GM21526 (cell line): ENCODE data around the gene TUBGCP5.
"Not testable (repeated sequence)": the region's sequence is repeated elsewhere in the genome, so short reads cannot be mapped to it uniquely, and the experiment has no call there.

Source experiments
- ATAC-seq: cut with Tn5 transposase; IDR thresholded peaks from one replicate; pipeline ENCODE4 v1.9.1; 2021; ENCODE audit warnings: moderate library complexity; ENCODE audit not compliant: unreplicated experiment, low FRiP score

Gene TUBGCP5

GRCh38 chr15:23039143-23039916, at the start of gene TUBGCP5:
TSS of gene TUBGCP5 (minus strand) at chr15:23039569. CDS start at chr15:23039543, 26 bp downstream.
- ATAC-seq = peak; percentile 94

DNA sequence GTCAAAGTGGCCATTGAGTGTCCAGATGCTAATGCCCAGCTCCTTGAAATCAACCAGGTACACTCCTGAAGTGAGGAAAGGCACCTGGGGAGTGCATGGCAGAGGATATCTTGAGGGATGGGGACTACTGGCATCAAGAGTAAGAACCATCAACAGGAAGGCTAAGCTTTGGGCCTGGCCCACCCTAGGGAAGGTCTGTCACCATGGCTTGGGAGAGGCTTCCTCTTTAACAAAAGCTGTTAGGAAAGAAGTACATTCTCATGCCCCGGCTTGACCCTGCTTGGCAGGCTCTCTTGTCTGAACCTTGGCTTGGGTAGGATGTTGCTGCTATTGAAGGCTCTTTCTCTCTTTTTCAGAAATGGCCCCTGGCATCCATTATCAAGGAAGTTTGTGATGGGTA, 43.7 kb upstream of the TUBGCP5 start:
- no peak for ATAC-seq

DNA sequence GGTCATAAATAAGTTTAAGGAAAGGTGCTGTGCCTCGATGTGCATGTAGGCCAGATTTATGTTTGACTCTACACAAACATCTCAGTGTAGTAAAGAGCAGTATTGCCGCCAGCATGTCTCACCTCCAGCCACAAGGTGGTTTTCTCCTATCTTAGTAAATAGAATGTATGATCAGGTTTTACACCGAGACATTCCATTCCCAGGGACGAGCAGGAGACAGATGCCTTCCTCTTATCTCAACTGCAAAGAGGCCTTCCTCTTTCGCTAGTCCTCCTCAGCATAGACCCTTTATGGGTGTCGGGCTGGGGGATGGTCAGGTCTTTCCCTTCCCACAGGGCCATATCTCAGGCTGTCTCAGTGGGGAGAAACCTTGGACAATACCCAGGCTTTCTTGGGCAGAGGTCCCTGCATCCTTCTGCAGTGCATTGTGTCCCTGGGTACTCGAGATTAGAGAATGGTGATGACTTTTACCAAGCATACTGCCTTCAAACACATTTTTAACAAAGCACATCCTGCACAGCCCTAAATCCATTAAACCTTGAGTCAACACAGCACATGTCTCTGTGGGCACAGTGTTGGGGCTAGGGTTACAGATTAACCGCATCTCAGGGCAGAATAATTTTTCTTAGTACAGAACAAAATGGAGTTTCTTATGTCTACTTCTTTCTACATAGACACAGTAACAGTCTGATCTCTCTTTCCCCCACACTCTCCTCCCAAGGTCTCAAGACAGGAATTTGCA, 42.8 kb upstream of the TUBGCP5 start:
- not testable (repeated sequence) for ATAC-seq

DNA sequence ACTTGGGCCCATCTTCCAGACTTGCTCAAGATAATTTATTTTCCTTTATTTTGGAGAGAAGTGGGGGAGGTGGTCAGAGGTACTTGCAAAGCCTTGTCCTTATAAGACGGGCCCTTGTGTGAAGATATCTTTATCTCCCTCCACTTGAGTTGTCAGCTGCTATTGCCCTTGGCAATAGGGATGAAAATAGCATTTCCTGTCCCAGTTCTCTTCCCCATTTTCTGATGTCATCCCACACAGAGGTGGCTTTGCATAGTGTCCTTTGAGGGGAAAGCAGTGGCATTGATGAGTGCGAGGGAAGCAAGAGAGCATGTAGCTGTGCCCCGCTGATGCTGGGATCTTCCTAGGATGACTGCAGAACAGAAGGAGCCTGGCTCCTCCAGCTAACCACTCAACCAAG, 41.9 kb upstream of the TUBGCP5 start:
- ATAC-seq = no peak

DNA sequence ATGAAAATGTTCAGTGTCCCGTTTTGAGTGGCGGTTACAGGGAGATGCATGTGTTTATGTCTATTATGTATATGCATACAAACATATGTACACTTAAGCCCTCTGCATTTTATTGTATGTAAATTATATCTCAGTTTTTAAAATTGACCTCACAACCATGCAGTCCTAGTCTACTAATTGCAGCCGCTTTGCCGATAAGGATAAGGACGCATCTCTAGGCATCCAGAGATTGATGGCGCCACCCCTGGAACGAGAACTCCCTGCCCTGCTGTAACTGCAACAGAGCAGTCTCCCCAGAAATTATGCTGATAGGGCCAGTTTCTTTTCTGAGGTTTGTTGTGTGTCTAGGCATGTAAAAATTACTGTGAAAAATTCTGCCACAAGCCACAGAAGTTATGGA, 40.4 kb upstream of the TUBGCP5 start:
- ATAC-seq = no peak

- ATAC-seq = no peak
Observed at GRCh38 chr15:23075927-23076326, 36.6 kb upstream of the TUBGCP5 start.

GRCh38 chr15:23074684-23075083, 35.3 kb upstream of the TUBGCP5 start:
- no peak for ATAC-seq

GRCh38 chr15:23073890-23074646, 34.7 kb upstream of the TUBGCP5 start:
- no peak for ATAC-seq

DNA sequence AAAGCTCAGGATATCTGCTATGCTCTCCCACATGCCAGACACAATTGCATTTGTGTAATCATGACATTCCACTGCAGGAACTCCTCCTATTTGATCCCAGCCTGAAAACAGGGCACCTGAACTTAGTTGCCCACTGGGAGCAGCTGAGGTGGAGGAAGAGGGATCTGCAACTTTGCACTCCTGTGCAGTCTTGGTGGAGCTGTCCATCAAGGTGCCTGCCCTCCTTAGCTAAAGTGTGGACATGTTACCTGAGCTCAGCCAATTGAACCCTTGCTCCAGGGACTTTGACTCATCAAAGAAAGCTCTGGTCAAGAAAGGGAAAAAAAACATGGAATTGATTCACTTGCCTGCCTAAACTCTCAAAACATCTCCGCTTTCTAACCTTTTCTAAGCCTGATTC, 33.3 kb upstream of the TUBGCP5 start:
- ATAC-seq = no peak

GRCh38 chr15:23069496-23070166, 30.3 kb upstream of the TUBGCP5 start:
- ATAC-seq = no peak

- ATAC-seq = no peak
Observed at GRCh38 chr15:23067416-23067815, 28.0 kb upstream of the TUBGCP5 start.

- no peak for ATAC-seq
Observed at GRCh38 chr15:23065836-23066235, 26.5 kb upstream of the TUBGCP5 start.

DNA sequence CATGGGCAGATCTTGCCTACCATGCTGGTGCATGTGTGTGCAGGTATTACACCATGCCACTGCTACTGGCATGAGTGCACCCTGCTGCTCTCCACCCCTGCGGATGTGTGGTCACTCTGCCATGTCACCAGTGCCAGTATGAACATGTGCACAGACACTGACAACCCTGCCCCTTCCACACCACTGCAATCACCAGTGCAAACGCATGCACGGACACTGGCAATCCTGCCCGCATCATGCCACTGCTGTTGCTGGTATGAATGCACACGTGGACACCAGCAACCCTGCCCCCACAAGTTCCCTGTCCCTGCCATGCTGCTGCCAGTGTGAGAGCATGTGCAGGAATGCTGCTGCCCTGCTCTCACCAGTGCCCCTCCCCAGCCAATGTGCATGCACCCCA, 24.8 kb upstream of the TUBGCP5 start:
- ATAC-seq = no peak

DNA sequence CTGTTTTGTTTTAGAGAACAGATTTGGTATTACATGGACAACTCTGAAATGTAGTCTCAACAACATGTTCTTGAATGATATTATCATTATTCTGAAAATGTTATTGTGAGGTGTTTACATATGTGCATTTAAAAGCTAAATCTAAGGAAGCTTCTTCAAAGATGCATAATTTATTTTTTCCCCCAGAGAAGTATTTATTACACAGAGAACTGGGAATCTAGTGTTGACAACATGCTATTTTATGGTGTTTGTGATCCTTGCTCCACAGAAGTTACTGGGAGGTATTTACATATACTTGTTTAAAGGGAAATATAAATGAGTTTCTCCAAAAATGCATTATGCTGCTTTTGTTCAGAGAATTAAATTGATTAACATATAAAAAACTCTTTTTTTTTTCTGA, 18.3 kb upstream of the TUBGCP5 start:
- ATAC-seq = no peak

DNA sequence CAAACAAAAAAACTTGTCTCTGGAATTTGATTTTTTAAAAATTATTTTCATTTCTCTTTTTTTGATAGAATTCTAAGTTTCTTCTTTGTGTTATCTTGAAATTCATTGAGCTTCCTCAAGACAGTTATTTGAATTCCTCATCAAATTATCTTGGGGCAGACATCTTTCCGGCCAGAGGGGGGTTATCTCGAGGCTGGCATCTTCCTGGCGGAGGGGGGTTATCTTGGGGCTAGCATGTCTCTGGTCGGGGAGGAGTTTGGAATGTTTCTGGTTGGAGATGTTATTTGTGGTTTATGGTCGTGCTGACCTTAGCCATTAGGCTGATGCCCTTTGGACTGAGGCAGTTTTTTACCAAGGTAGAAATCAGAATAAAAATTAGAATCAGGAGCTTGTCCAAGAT, 15.9 kb upstream of the TUBGCP5 start:
- ATAC-seq = no peak

DNA sequence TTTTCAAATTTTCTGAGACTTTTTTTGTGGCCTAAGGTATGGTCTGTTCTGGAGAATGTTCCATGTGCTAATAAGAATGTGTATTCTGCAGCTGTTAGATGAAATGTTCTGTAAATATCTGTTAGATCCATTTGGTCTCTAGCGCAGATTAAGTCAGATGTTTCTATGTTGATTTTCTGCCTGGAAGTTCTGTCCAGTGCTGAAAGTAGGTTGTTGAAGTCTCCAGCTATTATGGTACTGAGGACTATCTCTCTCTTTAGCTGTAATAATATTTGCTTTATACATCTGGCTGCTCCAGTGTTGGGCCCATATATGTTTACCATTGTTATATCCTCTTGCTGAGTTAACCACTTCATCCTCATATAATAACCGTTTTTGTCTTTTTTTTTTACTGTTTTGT, 13.2 kb upstream of the TUBGCP5 start:
- ATAC-seq = no peak

DNA sequence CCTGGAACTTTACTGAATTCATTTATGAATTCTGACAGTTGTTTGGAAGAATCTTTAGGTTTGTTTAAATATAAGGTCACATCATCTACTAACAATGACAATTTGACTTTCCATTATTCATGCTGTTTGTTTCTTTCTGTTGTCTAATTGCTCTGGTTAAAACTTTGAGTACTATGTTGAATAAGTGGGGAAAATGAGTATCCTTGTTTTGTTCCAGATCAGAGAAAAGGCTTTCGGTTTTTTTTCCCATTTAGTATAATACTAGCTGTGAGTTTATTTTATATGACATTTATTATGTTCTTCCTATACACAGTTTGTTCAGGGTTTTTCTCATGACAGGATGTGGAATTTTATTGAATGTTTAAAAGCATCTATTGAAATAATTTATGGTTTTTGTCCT, 11.3 kb upstream of the TUBGCP5 start:
- no peak for ATAC-seq

- ATAC-seq = no peak
Observed at GRCh38 chr15:23049984-23050628, 10.7 kb upstream of the TUBGCP5 start.

DNA sequence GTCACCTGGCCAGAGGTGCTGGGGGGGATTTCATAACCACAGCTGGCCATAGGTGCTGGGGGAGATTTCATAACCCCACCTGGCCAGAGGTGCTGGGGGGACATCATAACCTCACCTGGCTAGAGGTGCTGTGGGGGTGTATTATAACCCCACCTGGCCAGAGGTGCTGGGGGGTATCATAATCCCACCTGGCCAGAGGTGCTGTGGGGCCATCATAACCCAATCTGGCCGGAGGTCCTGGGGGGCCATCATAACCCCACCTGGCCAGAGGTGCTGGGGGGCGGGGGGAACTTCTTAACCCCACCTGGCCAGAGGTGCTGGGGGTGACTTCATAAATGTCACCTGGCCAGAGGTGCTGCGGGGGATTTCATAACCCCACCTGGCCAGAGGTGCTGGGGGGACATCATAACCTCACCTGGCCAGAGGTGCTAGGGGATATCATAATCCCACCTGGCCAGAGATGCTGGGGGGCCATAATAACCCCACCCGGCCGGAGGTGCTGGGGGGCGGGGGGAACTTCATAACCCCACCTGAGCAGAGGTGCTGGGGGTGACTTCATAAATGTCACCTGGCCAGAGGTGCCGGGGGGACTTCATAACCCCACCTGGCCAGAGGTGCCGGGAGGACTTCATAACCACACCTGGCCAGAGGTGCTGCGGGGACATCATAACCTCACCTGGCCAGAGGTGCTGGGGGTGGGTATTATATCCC, 9.4 kb upstream of the TUBGCP5 start:
- ATAC-seq = not testable (repeated sequence)

DNA sequence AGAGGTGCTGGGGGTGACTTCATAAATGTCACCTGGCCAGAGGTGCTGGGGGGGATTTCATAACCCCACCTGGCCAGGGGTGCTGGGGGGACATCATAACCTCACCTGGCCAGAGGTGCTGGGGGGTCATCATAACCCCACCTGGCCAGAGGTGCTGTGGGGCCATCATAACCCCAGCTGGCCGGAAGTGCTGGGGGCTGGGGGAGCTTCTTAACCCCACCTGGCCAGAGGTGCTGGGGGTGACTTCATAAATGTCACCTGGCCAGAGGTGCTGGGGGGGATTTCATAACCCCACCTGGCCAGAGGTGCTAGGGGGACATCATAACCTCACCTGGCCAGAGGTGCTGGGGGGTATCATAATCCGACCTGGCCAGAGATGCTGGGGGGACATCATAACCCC, 4.6 kb upstream of the TUBGCP5 start:
- ATAC-seq = not testable (repeated sequence)
